ACHN (cell line): ENCODE data around the gene ABCC10.
"Not testable (repeated sequence)": the region's sequence is repeated elsewhere in the genome, so short reads cannot be mapped to it uniquely, and the experiment has no call there.

ENCODE experiments used
- DNase-seq: peaks from one replicate; pipeline ENCODE4 v3.0.0-alpha.2; 2015
- in situ Hi-C: cut with HindIII; loops from 2 replicates; pipeline ENCODE4 v1.10.0; 2017; ENCODE audit warnings: low sequenced_read_pairs, low pct_ligation_motif_present, low pct_unique_long_range_greater_than_20kb

ABCC10 gene, protein sequence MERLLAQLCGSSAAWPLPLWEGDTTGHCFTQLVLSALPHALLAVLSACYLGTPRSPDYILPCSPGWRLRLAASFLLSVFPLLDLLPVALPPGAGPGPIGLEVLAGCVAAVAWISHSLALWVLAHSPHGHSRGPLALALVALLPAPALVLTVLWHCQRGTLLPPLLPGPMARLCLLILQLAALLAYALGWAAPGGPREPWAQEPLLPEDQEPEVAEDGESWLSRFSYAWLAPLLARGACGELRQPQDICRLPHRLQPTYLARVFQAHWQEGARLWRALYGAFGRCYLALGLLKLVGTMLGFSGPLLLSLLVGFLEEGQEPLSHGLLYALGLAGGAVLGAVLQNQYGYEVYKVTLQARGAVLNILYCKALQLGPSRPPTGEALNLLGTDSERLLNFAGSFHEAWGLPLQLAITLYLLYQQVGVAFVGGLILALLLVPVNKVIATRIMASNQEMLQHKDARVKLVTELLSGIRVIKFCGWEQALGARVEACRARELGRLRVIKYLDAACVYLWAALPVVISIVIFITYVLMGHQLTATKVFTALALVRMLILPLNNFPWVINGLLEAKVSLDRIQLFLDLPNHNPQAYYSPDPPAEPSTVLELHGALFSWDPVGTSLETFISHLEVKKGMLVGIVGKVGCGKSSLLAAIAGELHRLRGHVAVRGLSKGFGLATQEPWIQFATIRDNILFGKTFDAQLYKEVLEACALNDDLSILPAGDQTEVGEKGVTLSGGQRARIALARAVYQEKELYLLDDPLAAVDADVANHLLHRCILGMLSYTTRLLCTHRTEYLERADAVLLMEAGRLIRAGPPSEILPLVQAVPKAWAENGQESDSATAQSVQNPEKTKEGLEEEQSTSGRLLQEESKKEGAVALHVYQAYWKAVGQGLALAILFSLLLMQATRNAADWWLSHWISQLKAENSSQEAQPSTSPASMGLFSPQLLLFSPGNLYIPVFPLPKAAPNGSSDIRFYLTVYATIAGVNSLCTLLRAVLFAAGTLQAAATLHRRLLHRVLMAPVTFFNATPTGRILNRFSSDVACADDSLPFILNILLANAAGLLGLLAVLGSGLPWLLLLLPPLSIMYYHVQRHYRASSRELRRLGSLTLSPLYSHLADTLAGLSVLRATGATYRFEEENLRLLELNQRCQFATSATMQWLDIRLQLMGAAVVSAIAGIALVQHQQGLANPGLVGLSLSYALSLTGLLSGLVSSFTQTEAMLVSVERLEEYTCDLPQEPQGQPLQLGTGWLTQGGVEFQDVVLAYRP (N-terminal part only)

DNA sequence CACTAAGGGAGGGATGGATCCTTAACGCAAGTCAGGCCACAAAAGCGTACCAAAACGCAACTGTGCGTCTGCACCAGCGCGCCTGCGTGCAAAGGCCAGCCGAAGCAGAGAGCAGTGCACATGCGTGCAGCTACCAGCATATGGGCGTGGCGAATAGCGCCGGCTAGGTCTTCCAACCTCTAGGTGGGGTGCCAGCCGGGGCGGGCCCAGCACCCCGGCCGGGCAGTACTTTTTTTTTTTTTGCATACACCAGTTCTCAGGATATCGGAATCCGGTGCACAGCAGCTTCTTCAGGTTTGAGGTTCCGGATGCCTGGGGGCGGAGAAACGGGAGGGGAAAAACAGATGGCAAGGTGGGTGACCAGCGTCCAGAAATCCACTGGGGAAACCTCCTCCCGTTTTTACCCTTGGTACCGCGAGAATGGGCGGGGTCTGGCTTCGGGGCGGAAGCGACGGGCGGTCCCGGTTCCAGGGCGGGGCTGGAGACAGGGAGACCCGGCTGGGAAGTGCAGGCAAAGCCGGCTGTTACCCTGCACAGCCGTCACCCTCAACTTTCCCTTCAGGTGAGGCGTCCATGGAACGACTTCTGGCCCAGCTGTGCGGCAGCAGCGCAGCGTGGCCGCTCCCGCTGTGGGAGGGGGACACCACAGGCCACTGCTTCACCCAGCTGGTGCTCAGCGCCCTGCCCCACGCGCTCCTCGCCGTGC is at the start of gene ABCC10:
TSS of gene ABCC10 (plus strand) at position 136 of the 706 bp plus-strand sequence. CDS start at position 574, 438 bp downstream.
- peak; percentile 90 for DNase-seq
- in situ Hi-C loops: no loop called here

GRCh38 chr6:43377710-43378229 is 49.6 kb upstream of the ABCC10 start:
- in situ Hi-C loops: no loop called here
- DNase-seq: peak; percentile 13

DNA sequence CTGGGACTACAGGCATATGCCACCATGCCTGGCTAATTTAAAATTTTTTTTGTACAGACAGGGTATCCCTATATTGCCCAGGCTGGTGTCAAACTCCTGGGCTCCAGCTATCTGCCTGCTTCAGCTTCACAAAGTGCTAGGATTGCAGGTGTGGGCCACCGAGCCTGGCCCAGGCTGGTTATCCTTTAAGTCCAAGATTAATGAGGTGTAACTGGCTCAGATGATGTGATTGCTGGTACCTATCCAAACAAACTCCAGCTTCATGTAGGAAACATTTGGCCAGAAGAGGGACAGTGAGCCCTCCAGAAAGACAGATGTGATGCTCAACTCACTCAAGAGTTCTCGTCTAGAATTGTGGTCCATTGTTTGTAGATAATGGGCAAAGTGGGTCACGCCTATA is 48.7 kb upstream of the ABCC10 start:
- peak; percentile 72 for DNase-seq
- in situ Hi-C loops: no loop called here

DNA sequence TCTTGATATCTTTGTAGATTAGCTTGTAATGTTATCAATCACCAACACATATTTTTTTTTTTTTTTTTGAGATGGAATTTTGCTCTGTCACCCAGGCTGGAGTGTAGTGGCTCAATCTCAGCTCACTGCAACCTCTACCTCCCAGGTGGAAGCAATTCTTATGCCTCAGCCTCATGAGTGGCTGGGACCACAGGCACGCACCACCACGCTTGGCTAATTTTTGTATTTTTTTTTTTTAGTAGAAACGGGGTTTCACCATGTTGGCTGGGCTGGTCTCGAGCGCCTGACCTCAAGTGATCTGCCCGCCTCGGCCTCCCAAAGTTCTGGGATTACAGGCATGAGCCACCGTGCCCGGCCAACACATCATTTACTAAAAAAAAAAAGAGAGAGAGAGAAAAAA is 46.5 kb upstream of the ABCC10 start:
- DNase-seq, in situ Hi-C loops: not testable (repeated sequence)

GRCh38 chr6:43383021-43383667 is 44.2 kb upstream of the ABCC10 start:
- DNase-seq: peak; percentile 24
- in situ Hi-C loops: no loop called here

- peak; percentile 47 for DNase-seq
- in situ Hi-C loops: no loop called here
Observed at GRCh38 chr6:43386492-43386891, 40.8 kb upstream of the ABCC10 start.

DNA sequence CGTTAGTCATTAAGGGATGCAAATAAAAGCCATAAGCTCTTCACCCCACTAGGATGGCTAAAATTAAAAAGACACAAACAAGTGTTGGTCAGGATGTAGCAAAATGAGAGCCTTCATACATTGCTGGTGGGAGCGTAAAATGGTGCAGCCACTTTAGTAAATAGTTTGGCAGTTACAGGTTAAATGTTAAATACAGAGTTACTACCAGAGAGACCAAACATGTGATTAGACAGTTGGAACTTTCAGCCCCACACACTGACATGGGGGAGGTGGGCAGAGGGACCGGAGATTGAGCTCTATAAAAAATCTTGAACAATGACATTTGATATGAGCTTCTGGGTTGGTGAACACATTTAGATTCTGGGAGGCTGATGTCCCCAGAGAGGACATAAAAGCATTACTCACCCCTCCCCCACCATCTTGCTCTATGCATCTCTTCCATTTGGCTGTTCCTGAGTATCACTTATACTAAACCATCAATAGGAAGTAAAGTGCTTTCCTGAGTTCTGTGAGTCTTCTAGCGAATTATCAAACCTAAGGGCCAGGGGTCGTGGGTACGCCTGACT is 37.5 kb upstream of the ABCC10 start:
- in situ Hi-C loops: no loop called here

DNA sequence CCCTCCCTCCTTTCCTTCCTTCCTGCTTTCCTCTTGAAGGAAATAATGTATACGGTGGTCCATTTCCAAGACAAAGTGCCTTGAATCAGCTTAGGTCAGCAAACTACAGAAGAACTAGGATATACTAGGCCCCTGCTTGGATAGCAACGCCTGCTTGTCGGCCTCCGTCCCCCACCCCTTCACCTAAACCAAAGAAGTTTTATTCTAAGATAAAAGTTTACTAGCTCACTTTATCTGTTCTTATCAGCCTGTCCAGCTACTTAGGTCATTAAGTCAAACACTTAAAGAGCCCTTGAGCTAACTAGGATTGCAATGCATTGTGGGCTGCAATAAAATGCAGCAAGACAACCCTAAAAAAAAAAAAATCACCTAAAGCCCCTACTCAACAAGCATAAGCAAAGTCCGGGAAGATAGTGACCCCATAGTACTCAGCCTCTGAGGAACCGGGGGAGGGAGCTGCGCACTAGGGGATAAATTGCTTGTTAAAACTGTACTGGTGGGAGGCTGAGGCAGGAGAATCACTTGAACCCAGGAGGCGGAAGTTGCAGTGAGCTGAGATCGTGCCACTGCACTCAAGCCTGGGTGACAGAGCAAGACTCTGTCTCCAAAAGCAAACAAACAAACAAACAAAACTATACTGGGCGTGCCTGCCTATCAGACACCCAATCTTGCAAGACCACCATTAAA is 36.4 kb upstream of the ABCC10 start:
- in situ Hi-C loops: not testable (repeated sequence)

More for the DNA sequence above, 37.5 kb upstream of the ABCC10 start:
- no peak for DNase-seq

DNA sequence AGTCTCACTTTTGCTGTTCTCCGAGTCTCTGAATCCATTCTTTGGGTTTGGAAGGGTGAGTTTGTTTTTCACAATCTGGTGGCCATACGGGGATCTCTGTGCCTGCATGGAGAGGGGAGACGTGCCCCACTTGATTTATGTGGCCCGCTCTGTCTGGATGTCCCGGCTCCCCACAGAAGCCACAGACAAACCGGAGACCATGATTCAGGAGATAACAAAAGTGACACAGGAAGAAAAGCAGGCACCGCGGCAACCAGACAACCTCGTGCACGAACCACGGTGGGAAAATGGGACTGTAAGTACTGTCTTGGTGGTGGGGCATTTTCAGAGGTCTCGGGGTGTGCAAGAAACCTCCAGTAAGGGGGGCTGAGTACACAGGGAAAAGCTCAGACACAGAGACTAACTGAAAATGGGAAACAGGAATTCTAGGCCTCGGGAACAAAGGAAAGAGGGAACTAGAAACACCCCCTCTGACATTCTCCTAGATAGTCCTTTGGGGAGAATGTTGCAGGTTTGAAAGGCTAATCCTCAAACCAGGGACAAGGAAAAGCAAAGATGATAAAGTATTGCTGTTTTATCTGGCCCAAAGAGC is 35.8 kb upstream of the ABCC10 start:
- DNase-seq: no peak

More for the DNA sequence above, 36.4 kb upstream of the ABCC10 start:
- DNase-seq: not testable (repeated sequence)

DNA sequence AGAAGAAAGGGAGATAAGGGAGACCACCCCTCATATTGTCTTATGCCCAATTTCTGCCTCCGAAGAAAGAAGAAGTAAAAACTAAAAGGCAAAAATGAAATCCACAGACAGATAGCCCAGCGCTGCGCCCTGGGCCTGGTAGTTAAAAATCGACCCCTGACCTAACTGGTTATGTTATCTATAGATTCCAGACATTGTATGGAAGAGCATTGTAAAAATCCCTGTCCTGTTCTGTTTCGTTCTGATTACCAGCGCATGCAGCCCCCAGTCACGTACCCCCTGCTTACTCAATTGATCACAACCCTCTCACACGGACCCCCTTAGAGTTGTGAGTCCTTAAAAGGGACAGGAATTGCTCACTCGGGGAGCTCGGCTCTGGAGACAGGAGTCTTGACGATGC is 34.2 kb upstream of the ABCC10 start:
- DNase-seq, in situ Hi-C loops: not testable (repeated sequence)

More for the DNA sequence above, 35.8 kb upstream of the ABCC10 start:
- in situ Hi-C loops: no loop called here

GRCh38 chr6:43393602-43394001 is 33.7 kb upstream of the ABCC10 start:
- in situ Hi-C loops: no loop called here
- no peak for DNase-seq

DNA sequence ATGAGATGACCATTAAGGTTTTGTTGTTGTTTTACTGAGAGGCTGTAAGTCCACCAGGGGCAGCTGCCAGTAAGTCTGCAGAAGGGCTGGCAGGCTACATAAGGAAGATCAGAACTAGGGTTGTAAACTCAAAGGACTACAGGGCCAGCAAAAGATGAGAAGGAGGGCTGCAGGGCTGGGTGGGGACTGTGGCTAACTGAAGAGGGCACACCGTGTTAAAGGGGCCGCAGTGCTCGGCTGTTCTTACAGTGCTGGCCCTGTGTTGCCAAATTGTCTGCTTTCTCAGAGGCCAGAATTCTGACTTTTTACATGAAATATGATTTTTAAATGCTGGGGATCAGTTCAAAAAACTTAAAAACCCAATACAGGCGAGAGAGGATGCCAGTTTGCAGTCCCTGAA is 32.4 kb upstream of the ABCC10 start:
- in situ Hi-C loops: no loop called here

GRCh38 chr6:43395776-43396175 is 31.6 kb upstream of the ABCC10 start:
- DNase-seq: no peak
- in situ Hi-C loops: no loop called here

More for the DNA sequence above, 32.4 kb upstream of the ABCC10 start:
- no peak for DNase-seq

DNA sequence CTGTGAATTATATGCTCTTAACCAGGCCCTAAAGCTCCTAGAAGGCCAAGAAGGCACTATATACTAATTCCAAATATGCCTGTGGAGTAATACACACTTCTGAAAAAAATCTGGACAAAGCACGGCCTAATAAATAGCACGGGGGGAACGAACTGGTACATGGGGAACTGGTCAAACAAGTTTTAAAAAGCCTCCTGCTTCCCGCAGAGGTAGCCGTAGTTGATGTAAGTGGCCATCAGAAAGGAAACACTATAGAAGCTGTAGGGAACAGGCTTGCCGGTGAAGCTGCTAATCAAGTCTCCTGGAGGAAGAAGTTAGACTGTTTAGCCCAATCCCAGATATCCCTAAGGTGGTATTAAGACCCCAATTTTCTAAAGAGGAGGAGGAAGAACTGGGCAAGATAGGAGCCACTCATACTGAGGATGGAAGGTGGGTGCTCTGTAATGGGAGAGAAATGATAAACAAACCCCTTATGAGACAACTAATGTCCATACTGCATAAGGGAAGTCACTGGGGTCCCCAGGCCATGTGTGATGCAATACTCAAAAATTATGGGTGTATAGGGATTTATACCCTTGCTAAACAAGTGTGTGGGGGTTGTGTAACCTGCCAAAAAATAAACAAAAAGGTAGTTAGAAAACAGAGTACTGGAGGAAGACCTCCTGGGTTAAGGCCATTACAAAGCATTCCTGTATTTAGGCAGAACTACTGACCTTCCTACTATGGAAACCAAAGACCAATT is 30.8 kb upstream of the ABCC10 start:
- no peak for DNase-seq

GRCh38 chr6:43399932-43400487 is 27.3 kb upstream of the ABCC10 start:
- in situ Hi-C loops: no loop called here
- no peak for DNase-seq

More for the DNA sequence above, 30.8 kb upstream of the ABCC10 start:
- in situ Hi-C loops: no loop called here
